Effector memory CD8-positive, alpha-beta T cell (primary cell): Measurements from ENCODE around the gene A1BG.
A peak's percentile ranks its signal among the peaks of the same experiment; 100 is the strongest.
"Not testable (repeated sequence)": the region's sequence is repeated elsewhere in the genome, so short reads cannot be mapped to it uniquely, and the experiment has no call there.

Experiments
- ATAC-seq: fragments of 150-1000 bp; cut with Tn5 transposase; replicated peaks from 2 replicates; pipeline ENCODE4 v1.10.0; 2021; ENCODE audit warnings: mild to moderate bottlenecking, moderate library complexity
- DNase-seq, 3 experiments: peaks; one replicate each; pipeline ENCODE4 v3.0.0; 2021
- H3K27ac Mint-ChIP-seq, 2 donors: one replicate each; pipeline ENCODE4 v1.8.0; 2022; ENCODE audit warnings: mild to moderate bottlenecking in 2 of 2, mixed read lengths in 2 of 2, moderate library complexity in 2 of 2
- H3K27me3 Mint-ChIP-seq, 2 donors: one replicate each; pipeline ENCODE4 v1.8.0; 2022; ENCODE audit warnings: mixed read lengths in 2 of 2
- H3K36me3 Mint-ChIP-seq: one replicate; pipeline ENCODE4 v1.8.0; 2022; ENCODE audit warnings: mild to moderate bottlenecking, moderate library complexity, mixed read lengths; ENCODE audit not compliant: insufficient read depth
- H3K4me1 Mint-ChIP-seq, 2 donors: one replicate each; pipeline ENCODE4 v1.8.0; 2022; ENCODE audit warnings: low read depth in 2 of 2, mixed read lengths in 2 of 2
- H3K4me3 Mint-ChIP-seq, 2 donors: one replicate each; pipeline ENCODE4 v1.8.0; 2022; ENCODE audit warnings: mild to moderate bottlenecking in 2 of 2, mixed read lengths in 2 of 2, moderate library complexity in 2 of 2
- H3K9me3 Mint-ChIP-seq, 2 donors: one replicate each; pipeline ENCODE4 v1.8.0; 2022; ENCODE audit warnings: mixed read lengths in 2 of 2

The A1BG gene

GRCh38 chr19:58348080-58348479, 5.2 kb downstream of the A1BG start:
- H3K27me3 Mint-ChIP-seq, DNase-seq, H3K9me3 Mint-ChIP-seq, ATAC-seq: not testable (repeated sequence)
- H3K27ac Mint-ChIP-seq, result peak overlapping the region; percentile 83 to 89
- peaks cover 12% of the 10 kb centered on the region for H3K36me3 Mint-ChIP-seq
- peaks cover 10 to 29% of the 10 kb centered on the region in 2 donors for H3K4me1 Mint-ChIP-seq
- H3K4me3 Mint-ChIP-seq, result peak overlapping the region; percentile 90

- Mint-ChIP-seq H3K9me3 (peaks cover 0 to 2% of the 10 kb centered on the region in 2 donors), H3K27me3 (no peaks in the 10 kb centered on the region), H3K27ac (peak overlapping the region; percentile 89 to 90), H3K36me3 (peaks cover 15% of the 10 kb centered on the region), H3K4me1 (peaks cover 9 to 29% of the 10 kb centered on the region in 2 donors), H3K4me3 (peak overlapping the region; percentile 90)
- ATAC-seq (peak; percentile 88), DNase-seq (peak; percentile 53 to 58 (median 55))
Observed at GRCh38 chr19:58346961-58347929, 6.0 kb downstream of the A1BG start.

GRCh38 chr19:58345558-58345957, 7.7 kb downstream of the A1BG start:
- Mint-ChIP-seq H3K27ac (peak overlapping the region; percentile 89 to 90), H3K27me3 (no peaks in the 10 kb centered on the region), H3K4me3 (peak overlapping the region; percentile 90), H3K9me3 (peaks cover 0 to 2% of the 10 kb centered on the region in 2 donors), H3K4me1 (peaks cover 9 to 29% of the 10 kb centered on the region in 2 donors), H3K36me3 (peaks cover 15% of the 10 kb centered on the region)
- ATAC-seq (no peak), DNase-seq (no peak)

- no peaks in the 10 kb centered on the region for H3K27me3 Mint-ChIP-seq
- peaks cover 3 to 7% of the 10 kb centered on the region in 2 donors for H3K4me1 Mint-ChIP-seq
- no peaks in the 10 kb centered on the region for H3K9me3 Mint-ChIP-seq
- ATAC-seq (no peak), DNase-seq (no peak)
- no peak overlapping the region for H3K4me3 Mint-ChIP-seq
- H3K36me3 Mint-ChIP-seq, result peaks cover 2% of the 10 kb centered on the region
- no peak overlapping the region for H3K27ac Mint-ChIP-seq
Observed at GRCh38 chr19:58338825-58339558, 14.3 kb downstream of the A1BG start.

GRCh38 chr19:58338336-58338735, 15.0 kb downstream of the A1BG start:
- no peaks in the 10 kb centered on the region for H3K27me3 Mint-ChIP-seq
- H3K36me3 Mint-ChIP-seq, result peaks cover 2% of the 10 kb centered on the region
- DNase-seq (no peak), ATAC-seq (no peak)
- H3K9me3 Mint-ChIP-seq, result no peaks in the 10 kb centered on the region
- no peak overlapping the region for H3K4me3 Mint-ChIP-seq
- peaks cover 3 to 7% of the 10 kb centered on the region in 2 donors for H3K4me1 Mint-ChIP-seq
- H3K27ac Mint-ChIP-seq, result no peak overlapping the region

- no peak overlapping the region for H3K27ac Mint-ChIP-seq
- DNase-seq (no peak), ATAC-seq (no peak)
- no peak overlapping the region for H3K4me3 Mint-ChIP-seq
- no peaks in the 10 kb centered on the region for H3K36me3 Mint-ChIP-seq
- no peaks in the 10 kb centered on the region for H3K9me3 Mint-ChIP-seq
- no peaks in the 10 kb centered on the region for H3K27me3 Mint-ChIP-seq
- H3K4me1 Mint-ChIP-seq, result peaks cover 3 to 7% of the 10 kb centered on the region in 2 donors
Observed at GRCh38 chr19:58336820-58337219, 16.5 kb downstream of the A1BG start.

- no peaks in the 10 kb centered on the region for H3K36me3 Mint-ChIP-seq
- ATAC-seq (no peak), DNase-seq (no peak)
- H3K27ac Mint-ChIP-seq, result no peak overlapping the region
- no peak overlapping the region for H3K4me3 Mint-ChIP-seq
- H3K27me3 Mint-ChIP-seq, result no peaks in the 10 kb centered on the region
- H3K9me3 Mint-ChIP-seq, result no peaks in the 10 kb centered on the region
- peaks cover 3 to 7% of the 10 kb centered on the region in 2 donors for H3K4me1 Mint-ChIP-seq
Observed at GRCh38 chr19:58336216-58336615, 17.1 kb downstream of the A1BG start.

- no peaks in the 10 kb centered on the region for H3K36me3 Mint-ChIP-seq
- H3K27me3 Mint-ChIP-seq, result no peaks in the 10 kb centered on the region
- no peak overlapping the region for H3K4me3 Mint-ChIP-seq
- ATAC-seq (no peak), DNase-seq (no peak)
- H3K4me1 Mint-ChIP-seq, result peaks cover 6 to 7% of the 10 kb centered on the region in 2 donors
- no peaks in the 10 kb centered on the region for H3K9me3 Mint-ChIP-seq
- H3K27ac Mint-ChIP-seq, result no peak overlapping the region
Observed at GRCh38 chr19:58335630-58336029, 17.7 kb downstream of the A1BG start.

- ATAC-seq, result no peak
- Mint-ChIP-seq H3K9me3 (no peaks in the 10 kb centered on the region), H3K4me3 (no peak overlapping the region), H3K36me3 (no peaks in the 10 kb centered on the region), H3K27ac (peak overlapping the region in 1 of 2 donors; percentile 38), H3K27me3 (no peaks in the 10 kb centered on the region), H3K4me1 (peaks cover 3 to 6% of the 10 kb centered on the region in 2 donors)
- DNase-seq, result no peak
Observed at GRCh38 chr19:58334691-58335249, 18.5 kb downstream of the A1BG start.

GRCh38 chr19:58332697-58333096, 20.6 kb downstream of the A1BG start:
- ATAC-seq (no peak), DNase-seq (no peak)
- H3K9me3 Mint-ChIP-seq, result no peaks in the 10 kb centered on the region
- no peak overlapping the region for H3K27ac Mint-ChIP-seq
- no peak overlapping the region for H3K4me3 Mint-ChIP-seq
- peaks cover 2 to 6% of the 10 kb centered on the region in 2 donors for H3K4me1 Mint-ChIP-seq
- no peaks in the 10 kb centered on the region for H3K36me3 Mint-ChIP-seq
- no peaks in the 10 kb centered on the region for H3K27me3 Mint-ChIP-seq

GRCh38 chr19:58330458-58330857, 22.8 kb downstream of the A1BG start:
- Mint-ChIP-seq H3K4me3 (no peak overlapping the region), H3K36me3 (no peaks in the 10 kb centered on the region), H3K27ac (no peak overlapping the region), H3K9me3 (no peaks in the 10 kb centered on the region), H3K4me1 (peaks cover 2 to 6% of the 10 kb centered on the region in 2 donors), H3K27me3 (no peaks in the 10 kb centered on the region)
- DNase-seq (no peak), ATAC-seq (no peak)

GRCh38 chr19:58328999-58329398, 24.3 kb downstream of the A1BG start:
- DNase-seq, result no peak
- Mint-ChIP-seq H3K36me3 (no peaks in the 10 kb centered on the region), H3K4me1 (peaks cover 0 to 3% of the 10 kb centered on the region in 2 donors), H3K4me3 (no peak overlapping the region), H3K27ac (no peak overlapping the region), H3K27me3 (no peaks in the 10 kb centered on the region), H3K9me3 (no peaks in the 10 kb centered on the region)
- no peak for ATAC-seq

- Mint-ChIP-seq H3K4me1 (peaks cover 0 to 3% of the 10 kb centered on the region in 2 donors), H3K27me3 (no peaks in the 10 kb centered on the region), H3K36me3 (no peaks in the 10 kb centered on the region), H3K9me3 (no peaks in the 10 kb centered on the region), H3K4me3 (no peak within 1 kb of the TSS), H3K27ac (no peak within 1 kb of the TSS)
- DNase-seq (peak; percentile 84 to 89 (median 85)), ATAC-seq (peak; percentile 78)
Observed at GRCh38 chr19:58326914-58327726, 26.2 kb downstream of the A1BG start, which contains the start of gene ZSCAN22. Gene ZSCAN22 (plus strand): TSS chr19:58326994. CDS start chr19:58334803, 7,809 bp downstream.
